Natural killer cell treated with Interleukin-12 subunit alpha and Interleukin-12 subunit beta and Interleukin-15 and Interleukin-18, amount 100 ng/mL, for 72 hours (primary cell): ENCODE measurements around the gene ASIC2. TPM values are rescaled to one million over a fixed set of nuclear protein-coding genes. Genes with fewer than 3 reads are reported as not detected.
A peak's percentile ranks its signal among the peaks of the same experiment; 100 is the strongest.
"Not testable (repeated sequence)": the region's sequence is repeated elsewhere in the genome, so short reads cannot be mapped to it uniquely, and the experiment has no call there.

Source experiments
- ATAC-seq, 2 donors: fragments of 150-1000 bp; cut with Tn5 transposase in 1 of 2; sonication (Bioruptor Pico), chemical (Tn5 transposase) in 1 of 2; 2 replicates each; pipeline ENCODE4 v1.10.0; 2021
- DNase-seq: peaks from one replicate; pipeline ENCODE4 v3.0.0; 2022; ENCODE audit warnings: low spot score
- H3K27ac Mint-ChIP-seq, 2 donors: 1 replicate in 1 of 2; 2 replicates in 1 of 2; pipeline ENCODE4 v1.8.0; 2022; ENCODE audit warnings: mixed read lengths in 2 of 2, mild to moderate bottlenecking in 1 of 2, moderate library complexity in 1 of 2
- H3K27me3 Mint-ChIP-seq, 2 donors: 1 replicate in 1 of 2; 2 replicates in 1 of 2; pipeline ENCODE4 v1.8.0; 2022; ENCODE audit warnings: mixed read lengths in 2 of 2
- H3K36me3 Mint-ChIP-seq: one replicate; pipeline ENCODE4 v1.8.0; 2022; ENCODE audit warnings: mixed read lengths
- H3K4me1 Mint-ChIP-seq, 2 donors: 1 replicate in 1 of 2; 2 replicates in 1 of 2; pipeline ENCODE4 v1.8.0; 2022; ENCODE audit warnings: low read depth in 2 of 2, mixed read lengths in 2 of 2, mild to moderate bottlenecking in 1 of 2
- H3K4me3 Mint-ChIP-seq: one replicate; pipeline ENCODE4 v1.8.0; 2022; ENCODE audit warnings: mixed read lengths
- H3K9me3 Mint-ChIP-seq: 2 replicates; pipeline ENCODE4 v1.8.0; 2022; ENCODE audit warnings: mixed read lengths
- total RNA-seq, 2 donors: library from RNA; stranded (reverse); gene quantifications; one replicate each; pipeline ENCODE4 v1.2.3, GENCODE V29; 2022

ASIC2 gene
- total RNA-seq, 2 donors from 2014 or later = not detected

DNA sequence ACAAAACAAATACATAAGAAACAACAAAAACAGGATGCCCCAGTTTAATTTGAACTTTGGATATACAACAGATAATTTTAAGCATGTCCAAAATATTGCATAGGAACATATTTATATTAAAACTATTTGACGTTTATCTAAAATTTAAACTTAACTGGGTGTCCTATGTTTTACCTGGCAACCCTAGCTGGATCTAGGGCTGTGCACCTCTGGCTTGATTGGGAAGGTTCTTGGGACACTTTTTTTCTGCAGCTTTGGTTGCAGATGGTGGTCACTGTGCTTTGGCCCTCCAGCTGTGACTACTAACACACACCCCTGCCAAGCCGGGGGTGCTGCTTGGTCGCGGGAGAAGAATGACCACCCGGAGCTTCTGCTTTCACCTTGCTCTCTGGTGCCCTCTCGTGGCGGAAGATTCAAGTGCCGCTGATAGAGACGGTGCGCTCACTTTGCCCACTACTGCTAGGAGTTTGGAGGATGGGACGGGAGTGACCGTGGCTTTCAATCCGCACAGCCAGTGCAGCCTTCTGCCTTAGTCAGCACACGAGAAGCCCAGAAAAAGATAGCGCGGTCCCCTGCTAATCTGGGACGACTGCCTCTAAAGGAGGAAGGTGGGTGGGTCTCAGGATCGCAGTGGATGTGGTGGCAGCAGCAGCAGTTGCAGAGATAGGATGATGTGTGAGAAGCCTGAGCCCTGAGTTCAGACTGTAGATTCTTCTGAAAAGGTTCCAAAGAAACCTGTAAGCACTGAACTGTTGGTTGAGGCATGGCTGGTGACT, 294.8 kb downstream of the ASIC2 start:
- Mint-ChIP-seq H3K36me3 (no peaks in the 10 kb centered on the region), H3K4me1 (peaks cover 5% of the 10 kb centered on the region in 2 donors), H3K4me3 (no peak overlapping the region), H3K27me3 (peaks cover 12 to 23% of the 10 kb centered on the region in 2 donors), H3K9me3 (no peaks in the 10 kb centered on the region), H3K27ac (no peak overlapping the region)
- peak in 1 of 2 donors; percentile 66 for ATAC-seq
- DNase-seq = peak; percentile 69

DNA sequence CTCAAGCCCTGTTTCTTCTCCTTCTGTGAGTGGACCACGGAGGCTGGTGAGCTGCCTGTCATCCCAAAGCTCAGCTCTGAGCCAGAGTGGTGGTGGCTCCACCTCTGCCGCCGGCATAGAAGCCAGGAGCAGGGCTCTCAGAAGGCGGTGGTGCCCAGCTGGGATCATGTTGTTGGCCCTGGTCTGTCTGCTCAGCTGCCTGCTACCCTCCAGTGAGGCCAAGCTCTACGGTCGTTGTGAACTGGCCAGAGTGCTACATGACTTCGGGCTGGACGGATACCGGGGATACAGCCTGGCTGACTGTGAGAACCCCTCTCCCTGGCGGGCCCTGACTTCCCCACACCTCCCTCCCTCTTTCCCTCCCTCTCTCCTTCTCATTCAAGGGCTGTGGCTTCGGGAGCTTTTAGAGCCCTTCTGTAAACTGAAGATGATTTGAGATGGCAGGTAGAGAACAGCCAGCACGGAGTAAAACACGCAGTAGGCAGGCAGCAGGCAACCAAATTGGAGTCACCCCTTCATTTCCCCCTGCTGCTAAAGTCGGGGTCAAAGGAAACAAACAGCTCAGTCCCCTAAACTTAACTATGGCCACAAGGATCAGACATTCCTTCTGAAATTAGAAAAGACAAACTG, 297.6 kb downstream of the ASIC2 start:
- no peak overlapping the region for H3K27ac Mint-ChIP-seq
- peaks cover 5% of the 10 kb centered on the region in 2 donors for H3K4me1 Mint-ChIP-seq
- ATAC-seq = no peak

DNA sequence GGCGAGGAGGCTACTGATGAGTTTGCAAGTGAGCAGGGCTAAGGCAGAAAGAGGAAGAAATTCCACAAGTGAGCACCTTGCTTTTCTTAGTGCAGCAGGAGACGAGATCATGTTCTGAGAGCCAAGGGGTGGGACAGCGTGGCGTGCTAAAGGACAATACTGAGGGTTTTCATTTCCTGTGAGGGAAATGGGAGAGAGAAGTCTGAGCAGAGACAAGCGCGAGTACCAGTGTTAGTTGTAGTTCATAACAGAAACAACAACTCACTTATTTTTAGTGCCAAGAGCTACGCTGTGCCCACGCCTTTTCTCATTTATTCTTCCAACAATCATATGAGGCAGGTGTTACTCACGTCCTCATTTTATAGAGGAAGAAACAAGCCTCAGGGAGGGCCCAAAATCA, 299.1 kb downstream of the ASIC2 start:
- Mint-ChIP-seq H3K4me3 (no peak overlapping the region), H3K4me1 (peaks cover 5% of the 10 kb centered on the region in 2 donors), H3K36me3 (peaks cover 3% of the 10 kb centered on the region), H3K27me3 (peaks cover 13 to 14% of the 10 kb centered on the region in 2 donors), H3K27ac (no peak overlapping the region), H3K9me3 (peaks cover 3% of the 10 kb centered on the region)
- ATAC-seq (no peak), DNase-seq (no peak)

More for the DNA sequence above, 297.6 kb downstream of the ASIC2 start:
- Mint-ChIP-seq H3K27me3 (peaks cover 16 to 23% of the 10 kb centered on the region in 2 donors), H3K4me3 (no peak overlapping the region), H3K9me3 (no peaks in the 10 kb centered on the region), H3K36me3 (no peaks in the 10 kb centered on the region)
- no peak for DNase-seq

DNA sequence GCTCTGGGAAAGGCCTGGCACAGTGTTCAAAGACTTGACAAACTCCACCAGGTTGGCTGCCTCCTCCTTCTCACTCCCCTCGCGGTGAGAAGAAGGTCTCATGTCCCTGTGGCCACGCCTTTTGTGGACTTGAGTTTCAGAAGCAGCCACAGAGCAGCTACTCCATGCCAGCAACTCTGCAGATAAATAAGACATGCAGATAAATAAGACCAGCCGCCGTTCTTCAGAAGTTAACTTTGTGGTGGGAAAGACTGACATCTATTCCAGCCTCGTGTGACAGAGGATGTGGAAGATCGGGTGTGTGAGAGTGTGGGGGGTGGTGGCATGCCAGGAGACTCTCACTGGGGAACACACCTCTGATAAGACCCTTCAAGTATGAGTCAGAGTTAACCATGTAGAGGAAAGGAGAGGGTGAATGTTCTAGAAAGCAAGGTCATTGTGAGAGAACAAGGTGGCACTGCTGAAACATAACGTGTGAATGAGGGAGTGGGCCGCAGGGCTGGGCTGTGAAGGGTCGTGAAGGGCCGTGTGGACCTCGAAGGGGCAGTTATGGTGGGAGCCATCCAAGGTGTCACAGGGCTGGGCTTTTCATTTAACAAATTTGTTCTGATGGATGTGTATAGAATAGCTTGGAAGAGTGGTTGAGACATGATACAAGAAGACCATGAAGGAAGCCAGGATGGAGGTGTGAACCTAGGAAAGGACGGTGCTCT, 300.6 kb downstream of the ASIC2 start:
- no peak for ATAC-seq
- DNase-seq = no peak
- Mint-ChIP-seq H3K27ac (no peak overlapping the region), H3K4me1 (no peaks in the 10 kb centered on the region), H3K4me3 (no peak overlapping the region), H3K27me3 (peaks cover 3 to 9% of the 10 kb centered on the region in 2 donors), H3K9me3 (peaks cover 8% of the 10 kb centered on the region), H3K36me3 (peaks cover 6% of the 10 kb centered on the region)

DNA sequence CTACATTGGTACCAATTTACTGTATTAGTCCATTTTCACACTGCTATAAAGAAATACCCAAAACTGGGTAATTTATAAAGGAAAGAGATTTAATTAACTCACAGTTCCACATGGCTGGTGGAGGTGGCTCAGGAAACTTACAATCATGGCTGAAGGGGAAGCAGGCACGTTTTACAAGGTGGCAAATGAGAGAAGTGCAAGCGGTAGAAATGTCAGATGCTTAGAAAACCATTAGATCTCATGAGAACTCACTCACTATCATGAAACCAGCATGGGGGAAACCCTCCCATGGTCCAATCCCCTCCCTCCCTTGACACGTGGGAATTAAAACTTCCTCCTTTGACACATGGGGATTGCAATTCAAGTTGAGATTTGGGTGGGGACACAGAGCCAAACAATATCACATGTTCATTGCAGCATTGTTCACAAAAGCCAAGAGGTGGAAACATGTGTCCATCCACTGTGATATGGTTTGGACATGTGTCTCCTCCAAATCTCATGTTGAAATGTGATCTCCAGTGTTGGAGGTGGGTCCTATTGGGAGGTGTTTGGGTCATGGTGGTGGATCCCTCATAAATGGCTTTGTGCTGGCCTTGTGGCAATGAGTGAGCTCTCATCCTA, 304.5 kb downstream of the ASIC2 start:
- no peak for ATAC-seq
- DNase-seq = no peak
- H3K9me3 Mint-ChIP-seq = peaks cover 8% of the 10 kb centered on the region
- H3K4me3 Mint-ChIP-seq = no peak overlapping the region
- no peak overlapping the region for H3K27ac Mint-ChIP-seq
- peaks cover 6% of the 10 kb centered on the region for H3K36me3 Mint-ChIP-seq
- H3K27me3 Mint-ChIP-seq = peaks cover 0 to 16% of the 10 kb centered on the region in 2 donors
- no peaks in the 10 kb centered on the region for H3K4me1 Mint-ChIP-seq

DNA sequence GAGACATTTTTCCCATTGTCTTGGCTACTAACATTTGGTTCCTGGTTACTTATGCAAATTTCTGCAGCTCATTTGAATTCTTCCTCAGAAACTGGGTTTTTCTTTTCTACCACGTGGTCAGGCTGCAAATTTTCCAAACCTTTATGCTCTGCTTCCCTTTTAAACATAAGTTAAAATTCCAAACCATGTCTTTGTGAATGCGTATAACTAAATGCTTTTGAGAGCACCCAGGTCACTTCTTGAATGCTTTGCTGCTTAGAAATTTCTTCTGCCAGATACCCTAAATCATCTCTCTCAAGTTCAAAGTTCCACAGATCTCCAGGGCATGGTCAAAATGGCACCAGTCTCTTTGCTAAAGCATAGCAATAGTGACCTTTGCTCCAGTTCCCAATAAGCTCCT, 305.2 kb downstream of the ASIC2 start:
- not testable (repeated sequence) for H3K4me1 Mint-ChIP-seq, H3K4me3 Mint-ChIP-seq, H3K27ac Mint-ChIP-seq, DNase-seq, H3K36me3 Mint-ChIP-seq, H3K9me3 Mint-ChIP-seq, ATAC-seq
- peaks cover 0 to 16% of the 10 kb centered on the region in 2 donors for H3K27me3 Mint-ChIP-seq

DNA sequence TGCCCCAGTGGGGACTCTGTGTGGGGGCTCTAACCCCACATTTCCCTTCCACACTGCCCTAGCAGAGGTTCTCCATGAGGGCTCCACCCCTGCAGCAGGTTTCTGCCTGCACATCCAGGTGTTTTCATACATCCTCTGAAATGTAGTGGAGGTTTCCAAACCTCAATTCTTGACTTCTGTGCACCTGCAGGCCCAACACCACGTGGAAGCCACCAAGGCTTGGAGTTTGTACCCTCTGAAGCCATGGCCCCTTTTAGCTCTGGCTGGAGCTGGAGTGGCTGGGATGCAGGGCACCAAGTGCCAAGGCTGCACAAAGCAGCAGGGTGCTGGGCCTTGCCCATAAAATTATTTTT, 305.7 kb downstream of the ASIC2 start:
- DNase-seq, H3K9me3 Mint-ChIP-seq, H3K4me3 Mint-ChIP-seq, H3K4me1 Mint-ChIP-seq, H3K36me3 Mint-ChIP-seq, H3K27ac Mint-ChIP-seq, ATAC-seq: not testable (repeated sequence)
- H3K27me3 Mint-ChIP-seq = peaks cover 2 to 16% of the 10 kb centered on the region in 2 donors

DNA sequence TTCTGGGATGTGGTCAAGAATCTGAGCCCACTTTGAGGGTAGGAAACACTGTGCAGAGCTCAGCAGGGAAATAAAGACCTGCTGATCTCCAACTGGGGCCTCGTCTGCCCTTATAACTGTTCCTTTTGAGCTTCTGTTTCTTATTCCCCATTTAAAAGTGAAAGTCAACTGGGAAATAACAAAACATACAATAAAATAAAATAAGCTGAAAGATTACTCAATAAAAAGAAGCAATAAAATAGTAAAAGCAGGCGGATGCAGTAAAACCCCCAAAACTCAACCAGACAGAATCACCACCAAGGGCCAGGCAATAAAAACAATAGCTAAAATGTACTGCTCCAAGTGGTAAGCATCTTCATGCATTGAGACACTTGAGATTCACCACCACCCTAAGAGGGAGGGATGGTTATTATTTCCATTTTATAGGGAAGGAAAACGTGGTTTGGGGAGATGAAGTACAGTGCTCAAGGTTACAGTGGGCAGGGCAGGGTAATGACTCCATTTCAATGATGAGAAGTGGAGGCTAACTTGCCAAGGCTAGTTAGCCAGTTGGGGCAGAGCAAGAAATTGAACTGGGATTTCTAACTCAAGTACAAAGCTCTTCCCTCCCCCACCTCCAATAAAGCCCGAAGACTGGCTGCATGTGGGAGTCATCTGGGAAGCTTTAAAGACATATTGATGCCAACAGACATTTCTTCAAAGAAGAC, 307.9 kb downstream of the ASIC2 start:
- no peak overlapping the region for H3K4me3 Mint-ChIP-seq
- no peak for ATAC-seq
- H3K9me3 Mint-ChIP-seq = peaks cover 12% of the 10 kb centered on the region
- no peak overlapping the region for H3K27ac Mint-ChIP-seq
- peaks cover 15 to 19% of the 10 kb centered on the region in 2 donors for H3K27me3 Mint-ChIP-seq
- DNase-seq = no peak
- H3K4me1 Mint-ChIP-seq = no peaks in the 10 kb centered on the region
- peaks cover 15% of the 10 kb centered on the region for H3K36me3 Mint-ChIP-seq

DNA sequence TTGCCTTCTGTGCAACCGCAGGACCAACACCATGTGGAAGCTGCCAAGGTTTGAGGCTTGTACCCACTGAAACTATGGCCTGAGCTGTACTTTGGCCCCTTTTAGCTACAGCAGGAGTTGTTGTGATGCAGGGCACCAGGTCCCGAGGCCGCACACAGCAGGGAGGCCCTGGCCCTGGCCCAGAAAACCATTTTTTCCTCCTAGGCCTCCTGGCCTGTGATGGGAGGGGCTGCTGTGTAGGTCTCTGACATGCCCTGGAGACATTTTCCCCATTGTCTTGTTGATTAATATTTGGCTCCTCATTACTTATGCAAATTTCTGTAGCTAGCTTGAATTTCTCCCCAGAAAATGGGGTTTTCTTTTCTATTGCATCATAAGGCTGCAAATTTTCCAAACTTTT, 311.5 kb downstream of the ASIC2 start:
- not testable (repeated sequence) for H3K27ac Mint-ChIP-seq, H3K9me3 Mint-ChIP-seq, H3K4me3 Mint-ChIP-seq, H3K4me1 Mint-ChIP-seq, DNase-seq, H3K36me3 Mint-ChIP-seq, ATAC-seq
- peaks cover 18 to 31% of the 10 kb centered on the region in 2 donors for H3K27me3 Mint-ChIP-seq

DNA sequence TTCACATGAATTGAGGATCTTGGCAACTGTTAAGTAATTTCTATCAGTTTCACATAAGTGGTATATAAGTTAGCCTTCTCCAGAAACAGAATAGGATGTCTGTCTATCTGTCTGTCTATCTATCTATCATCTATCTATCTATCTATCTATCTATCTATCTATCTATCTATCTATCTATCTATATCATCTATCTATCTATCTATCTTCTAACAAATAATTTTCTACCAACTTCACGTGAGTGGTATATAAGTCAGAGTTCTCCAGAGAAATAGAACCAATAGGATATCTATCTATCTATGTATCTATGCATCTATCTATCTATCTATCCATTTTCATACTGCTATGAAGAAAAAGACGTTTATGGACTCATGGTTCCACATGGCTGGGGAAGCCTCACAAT, 312.9 kb downstream of the ASIC2 start:
- no peak overlapping the region for H3K27ac Mint-ChIP-seq
- H3K27me3 Mint-ChIP-seq = peaks cover 18 to 31% of the 10 kb centered on the region in 2 donors
- no peak for ATAC-seq
- no peak for DNase-seq
- peaks cover 9% of the 10 kb centered on the region for H3K36me3 Mint-ChIP-seq
- H3K9me3 Mint-ChIP-seq = peaks cover 4% of the 10 kb centered on the region
- peaks cover 0 to 5% of the 10 kb centered on the region in 2 donors for H3K4me1 Mint-ChIP-seq
- H3K4me3 Mint-ChIP-seq = no peak overlapping the region

DNA sequence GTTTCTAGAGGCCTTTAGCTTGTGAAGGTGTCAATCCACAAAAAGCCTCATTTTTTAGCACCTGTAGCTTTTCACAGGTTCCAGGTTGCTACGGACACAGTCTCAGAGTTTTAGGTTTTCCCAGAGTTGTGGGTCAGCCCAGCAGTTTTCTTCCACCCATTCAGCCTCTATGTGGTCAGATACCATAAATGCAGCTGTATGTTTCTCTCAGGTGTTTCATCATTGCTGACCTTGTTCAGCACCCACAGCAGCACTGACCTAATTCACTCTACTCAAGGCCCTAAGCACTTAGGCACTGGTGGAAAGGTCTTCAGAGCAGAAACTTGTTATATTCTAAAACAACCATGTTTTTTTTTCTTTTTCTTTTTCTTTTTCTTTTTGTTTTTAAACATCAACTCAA, 316.5 kb downstream of the ASIC2 start:
- DNase-seq (no peak), ATAC-seq (no peak)
- peaks cover 0 to 5% of the 10 kb centered on the region in 2 donors for H3K4me1 Mint-ChIP-seq
- H3K4me3 Mint-ChIP-seq = no peak overlapping the region
- no peaks in the 10 kb centered on the region for H3K9me3 Mint-ChIP-seq
- H3K27ac Mint-ChIP-seq = no peak overlapping the region
- H3K27me3 Mint-ChIP-seq = peaks cover 10 to 22% of the 10 kb centered on the region in 2 donors
- no peaks in the 10 kb centered on the region for H3K36me3 Mint-ChIP-seq

DNA sequence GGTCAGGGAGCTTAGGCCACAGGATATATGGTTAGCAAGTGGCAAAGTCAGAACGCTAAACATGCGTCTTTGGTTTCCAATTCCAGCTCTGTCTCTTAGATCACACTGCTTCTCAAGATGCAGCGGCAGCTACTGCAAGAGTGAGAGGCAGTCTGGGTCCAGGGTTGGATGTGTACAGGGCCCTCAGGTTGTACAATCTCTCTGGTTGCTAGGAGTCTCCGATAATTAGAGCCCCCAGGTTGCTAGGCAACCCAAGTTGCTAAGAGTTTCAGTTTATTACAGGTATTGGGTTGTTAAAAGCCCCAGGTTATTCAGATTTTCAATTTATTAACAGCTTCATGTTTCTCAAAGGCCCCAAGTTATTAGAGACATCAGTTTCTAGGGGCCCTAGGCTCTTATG, 317.0 kb downstream of the ASIC2 start:
- Mint-ChIP-seq H3K4me1 (peaks cover 4 to 9% of the 10 kb centered on the region in 2 donors), H3K4me3 (no peak overlapping the region), H3K9me3 (no peaks in the 10 kb centered on the region), H3K36me3 (no peaks in the 10 kb centered on the region), H3K27me3 (peaks cover 13 to 22% of the 10 kb centered on the region in 2 donors), H3K27ac (no peak overlapping the region)
- ATAC-seq (no peak), DNase-seq (no peak)

DNA sequence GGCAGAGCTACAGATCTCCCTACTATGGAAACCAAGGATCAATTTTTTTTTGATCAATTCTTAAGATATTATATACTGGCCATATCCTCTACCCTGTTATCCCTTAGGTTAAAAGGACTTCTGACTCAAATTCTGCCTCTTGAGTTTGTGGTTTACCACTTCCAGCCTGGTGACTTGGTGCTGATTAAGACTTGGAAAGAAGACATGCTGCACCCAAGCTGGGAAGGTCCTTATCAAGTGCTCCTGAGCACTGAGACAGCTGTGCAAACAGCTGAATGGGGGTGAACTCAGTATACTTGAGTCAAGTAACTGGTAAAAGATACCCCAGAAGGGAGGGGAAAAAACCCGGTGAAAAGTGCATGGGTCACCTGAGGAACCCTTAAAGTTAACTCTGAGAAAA, 321.9 kb downstream of the ASIC2 start:
- DNase-seq = no peak
- H3K27ac Mint-ChIP-seq = no peak overlapping the region
- ATAC-seq = peak in 1 of 2 donors; percentile 79
- H3K9me3 Mint-ChIP-seq = no peaks in the 10 kb centered on the region
- peaks cover 11 to 17% of the 10 kb centered on the region in 2 donors for H3K4me1 Mint-ChIP-seq
- peaks cover 9 to 17% of the 10 kb centered on the region in 2 donors for H3K27me3 Mint-ChIP-seq
- no peaks in the 10 kb centered on the region for H3K36me3 Mint-ChIP-seq
- H3K4me3 Mint-ChIP-seq = no peak overlapping the region
